ENCODE results near the gene NOSIP. TPM values are rescaled to one million over a fixed set of nuclear protein-coding genes. Genes with fewer than 3 reads are reported as not detected.
A peak's percentile ranks its signal among the peaks of the same experiment; 100 is the strongest.

NOSIP gene
- total and polyA plus RNA-seq, 11 donors, result 37.3 to 91.3 (median 49.0) TPM

DNA sequence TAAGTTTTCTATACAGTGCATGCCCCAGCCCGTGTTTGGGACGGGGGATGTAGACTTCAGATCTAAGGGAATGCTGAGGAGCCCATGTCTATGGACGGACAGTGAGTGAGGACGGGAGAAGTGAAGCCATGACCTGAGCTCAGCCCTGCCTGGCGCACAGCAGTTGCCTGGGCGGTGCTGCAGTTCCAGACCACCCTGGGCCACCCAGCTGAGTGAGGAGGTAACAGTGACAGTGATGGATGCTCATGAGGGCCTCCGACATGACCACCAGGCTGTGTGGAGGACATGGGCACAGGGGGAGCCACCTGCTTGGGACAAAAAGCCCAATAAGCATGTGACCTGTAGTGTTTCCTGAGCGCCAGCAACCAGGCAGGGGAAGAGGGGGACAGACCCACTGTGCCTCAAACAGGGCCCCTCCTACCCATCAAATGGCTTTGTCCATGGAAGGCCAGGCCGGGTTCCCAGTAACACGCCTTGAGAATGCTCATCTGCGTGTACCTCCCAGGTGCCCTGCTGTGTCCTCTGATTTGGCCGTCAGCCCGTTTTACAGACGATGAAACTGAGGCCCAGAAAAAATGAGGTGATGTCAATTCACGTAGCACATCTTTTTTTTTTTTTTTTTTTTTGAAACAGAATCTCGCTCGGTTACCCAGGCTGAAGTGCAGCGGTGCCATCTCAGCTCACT is 22.6 kb downstream of the NOSIP start:
- Histone ChIP-seq H3K27me3 (no peaks in the 10 kb centered on the region), H3K27ac (peak overlapping the region in 1 of 12 donors; percentile 27), H3K4me3 (no peak overlapping the region), H3K9me3 (no peaks in the 10 kb centered on the region), H3K36me3 (peaks cover 0 to 66% (median 53%) of the 10 kb centered on the region in 9 donors), H3K4me1 (peaks cover 0 to 56% (median 3%) of the 10 kb centered on the region in 12 donors)
- TF ChIP-seq POLR2A (IDR thresholded peaks at IDR 0.05) (no peak), CTCF (IDR thresholded peaks at IDR 0.05) (no peak)
- no peak for ATAC-seq
- no peak for DNase-seq
- intact Hi-C loops (cut with DNase I), result no loop called here
- 91 to 95% (median 92%) methylated on average over 17 to 18 of the region's 18 CpGs for WGBS, 4 donors

- no peaks in the 10 kb centered on the region for H3K27me3 ChIP-seq
- DNase-seq, result peak in 1 of 5 donors; percentile 64
- peaks cover 0 to 63% (median 3%) of the 10 kb centered on the region in 12 donors for H3K4me1 ChIP-seq
- WGBS, 4 donors, result 81 to 92% (median 87%) methylated on average over 49 to 66 of the region's 66 CpGs
- H3K27ac ChIP-seq, result peak overlapping the region in 2 of 12 donors; percentile 24 to 27
- no peak overlapping the region for H3K4me3 ChIP-seq
- no peak for TF ChIP-seq POLR2A (IDR thresholded peaks at IDR 0.05)
- TF ChIP-seq CTCF (IDR thresholded peaks at IDR 0.05), result no peak
- H3K9me3 ChIP-seq, result no peaks in the 10 kb centered on the region
- peaks cover 0 to 68% (median 53%) of the 10 kb centered on the region in 9 donors for H3K36me3 ChIP-seq
- peak in 2 of 4 donors; percentile 5 to 7 for ATAC-seq
- intact Hi-C loops (cut with DNase I), result no loop called here
These were observed 23.7 kb downstream of the NOSIP start for GRCh38 chr19:49556412-49557398.

DNA sequence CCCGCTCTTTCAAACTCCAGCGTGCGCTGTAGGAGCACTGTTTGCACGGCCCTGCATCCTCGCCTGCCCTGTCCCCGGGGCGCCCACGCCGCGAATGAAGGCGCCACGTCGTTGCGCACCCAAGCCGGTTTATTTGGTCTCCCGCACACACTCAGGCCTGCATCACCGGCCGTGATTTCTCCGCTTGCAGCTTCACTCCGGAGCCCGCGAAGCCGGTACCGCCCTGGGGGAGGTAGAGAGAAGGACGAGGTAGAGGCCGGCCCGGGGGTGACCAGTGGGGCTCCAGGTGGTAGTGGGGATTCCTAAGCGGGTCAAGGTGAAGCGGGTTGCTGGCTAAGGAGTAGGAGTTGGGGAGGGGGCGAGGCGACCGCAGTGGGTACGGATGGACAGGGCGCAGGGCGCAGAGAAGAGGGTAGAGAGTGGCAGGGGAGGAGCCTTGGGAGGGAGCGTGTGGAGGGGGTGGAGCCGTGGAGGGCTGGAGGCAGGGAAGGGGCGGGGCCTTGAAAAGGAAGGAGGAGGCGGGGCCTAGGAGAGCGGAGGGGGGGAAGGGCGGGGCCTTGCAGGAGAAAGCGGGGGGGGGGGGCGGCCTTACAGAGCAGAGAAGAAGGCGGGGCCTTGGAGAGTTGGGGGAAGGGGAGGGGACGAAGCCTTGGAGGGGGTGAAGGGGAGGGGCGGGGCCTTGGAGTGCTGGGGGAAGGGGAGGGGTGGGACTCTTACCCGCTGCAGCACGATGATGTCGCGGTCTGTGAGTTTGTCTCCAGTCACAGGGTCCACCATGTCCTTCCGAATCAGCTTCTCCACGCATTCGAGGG is 24.6 kb downstream of the NOSIP start:
- H3K36me3 ChIP-seq, result peaks cover 0 to 76% (median 53%) of the 10 kb centered on the region in 9 donors
- H3K27ac ChIP-seq, result peak overlapping the region in 5 of 12 donors; percentile 22 to 63 (median 44)
- intact Hi-C loops (cut with DNase I), result no loop called here
- 85 to 92% (median 87%) methylated on average over 46 to 51 of the region's 53 CpGs for WGBS, 4 donors
- TF ChIP-seq CTCF (IDR thresholded peaks at IDR 0.05), result no peak
- TF ChIP-seq POLR2A (IDR thresholded peaks at IDR 0.05), result no peak
- peak in 3 of 4 donors; percentile 33 to 57 (median 53) for ATAC-seq
- H3K9me3 ChIP-seq, result no peaks in the 10 kb centered on the region
- peaks cover 0 to 63% (median 1%) of the 10 kb centered on the region in 12 donors for H3K4me1 ChIP-seq
- H3K27me3 ChIP-seq, result no peaks in the 10 kb centered on the region
- peak in 4 of 5 donors; percentile 34 to 74 (median 45) for DNase-seq
- no peak overlapping the region for H3K4me3 ChIP-seq
